B cell (primary cell): ENCODE results near the gene TSPAN5. TPM values are rescaled to one million over a fixed set of nuclear protein-coding genes. Genes with fewer than 3 reads are reported as not detected.

Experiments
- ATAC-seq: fragments of 200-7000 bp; cut with Tn5 transposase; one replicate; pipeline ENCODE4 v1.10.0; 2021; ENCODE audit warnings: low read depth, mild to moderate bottlenecking, moderate number of reproducible peaks, moderate library complexity
- CTCF ChIA-PET: fragments of 350-600 bp; sonication (Branson Sonifier 250); formaldehyde crosslinking; loops from one replicate; lab custom pipeline; 2021; ENCODE audit warnings: antibody characterized with exemption, inconsistent platforms; lab: Charles Lee
- POLR2A ChIA-PET: fragments of 350-600 bp; sonication (Branson Sonifier 250); formaldehyde crosslinking; loops from one replicate; lab custom pipeline; 2021; ENCODE audit warnings: antibody characterized with exemption; lab: Charles Lee
- DNase-seq: peaks from one replicate; pipeline ENCODE4 v3.0.0; 2013
- H2AFZ ChIP-seq: 2 replicates; pipeline ENCODE4 v1.6.1; 2012; ENCODE audit warnings: mild to moderate bottlenecking, low read depth, low read length; ENCODE audit not compliant: insufficient read depth, poor library complexity, severe bottlenecking
- H3K27ac ChIP-seq, 2 donors: 1 replicate in 1 of 2; 2 replicates in 1 of 2; pipeline ENCODE4 v1.5.1; 2012 to 2013; ENCODE audit warnings: low read length in 2 of 2, mild to moderate bottlenecking in 2 of 2, moderate library complexity in 1 of 2
- H3K27me3 ChIP-seq, 4 experiments: fragments of 200-600 bp in 1 of 4; sonication (generic) in 1 of 4; replicated peaks in 1 of 4; 1 replicate in 2 of 4; 2 replicates in 2 of 4; pipeline versions ENCODE4 v1.6.1 to v1.7.0; 2013 to 2016; ENCODE audit warnings: low read length in 3 of 4, mild to moderate bottlenecking in 2 of 4, mixed read lengths in 1 of 4, moderate library complexity in 1 of 4; ENCODE audit not compliant: insufficient read depth in 4 of 4, control insufficient read depth in 3 of 4; ENCODE audit errors: control extremely low read depth in 1 of 4
- H3K36me3 ChIP-seq, 2 experiments: replicated peaks in 1 of 2; 1 replicate in 1 of 2; 2 replicates in 1 of 2; pipeline versions ENCODE4 v1.6.1 to v1.7.1; 2013; ENCODE audit warnings: low read length in 1 of 2; ENCODE audit not compliant: insufficient read depth in 2 of 2, control insufficient read depth in 1 of 2; ENCODE audit errors: control extremely low read depth in 1 of 2, extremely low read depth in 1 of 2
- H3K4me1 ChIP-seq, 2 donors: fragments of 200-600 bp in 1 of 2; sonication (generic) in 1 of 2; 1 replicate in 1 of 2; 2 replicates in 1 of 2; pipeline versions ENCODE4 v1.5.1 to v1.6.1; 2013 to 2017; ENCODE audit warnings: low read length in 2 of 2; ENCODE audit not compliant: control insufficient read depth in 2 of 2, insufficient read depth in 2 of 2
- H3K4me2 ChIP-seq: replicated peaks from 2 replicates; pipeline ENCODE3; 2012; ENCODE audit warnings: mild to moderate bottlenecking, low read depth, low read length; ENCODE audit not compliant: poor library complexity, severe bottlenecking
- H3K4me3 ChIP-seq, 5 experiments: fragments of 200-600 bp in 1 of 5; sonication (generic) in 1 of 5; 1 replicate in 3 of 5; 2 replicates in 2 of 5; pipeline versions ENCODE4 v1.5.1 to v1.7.0; 2011 to 2016; ENCODE audit warnings: low read length in 4 of 5, mild to moderate bottlenecking in 4 of 5, low read depth in 2 of 5, control low read depth in 1 of 5, moderate library complexity in 1 of 5; ENCODE audit not compliant: insufficient read depth in 1 of 5; ENCODE audit errors: control extremely low read depth in 1 of 5, extremely low read depth in 1 of 5
- H3K79me2 ChIP-seq: fragments of 200-600 bp; sonication (generic); one replicate; pipeline ENCODE4 v1.6.0; 2016; ENCODE audit warnings: low read length; ENCODE audit not compliant: control insufficient read depth, insufficient read depth
- H3K9ac ChIP-seq: fragments of 200-600 bp; sonication (generic); 2 replicates; pipeline ENCODE4 v1.6.1; 2017; ENCODE audit warnings: mild to moderate bottlenecking, low read length, moderate library complexity
- H3K9me3 ChIP-seq, 3 donors: one replicate each; pipeline versions ENCODE4 v1.6.1 to v1.7.1; 2013; ENCODE audit warnings: low read length in 2 of 3; ENCODE audit not compliant: control insufficient read depth in 2 of 3, insufficient read depth in 1 of 3; ENCODE audit errors: control extremely low read depth in 1 of 3
- H4K20me1 ChIP-seq: 2 replicates; pipeline ENCODE4 v1.6.0; 2012; ENCODE audit warnings: mild to moderate bottlenecking, low read length; ENCODE audit not compliant: insufficient read depth, control insufficient read depth, poor library complexity, severe bottlenecking
- H3K27ac Mint-ChIP-seq: one replicate; pipeline ENCODE4 v1.8.0; 2021; ENCODE audit warnings: mixed read lengths
- H3K27me3 Mint-ChIP-seq: one replicate; pipeline ENCODE4 v1.8.0; 2021; ENCODE audit warnings: mixed read lengths
- H3K4me1 Mint-ChIP-seq: one replicate; pipeline ENCODE4 v1.8.0; 2021; ENCODE audit warnings: mixed read lengths
- H3K4me3 Mint-ChIP-seq: one replicate; pipeline ENCODE4 v1.8.0; 2021; ENCODE audit warnings: mixed read lengths
- H3K9me3 Mint-ChIP-seq: one replicate; pipeline ENCODE4 v1.8.0; 2022; ENCODE audit warnings: mixed read lengths; ENCODE audit not compliant: insufficient read depth
- EZH2 ChIP-seq: IDR thresholded peaks from 2 replicates; pipeline ENCODE4 v1.6.1; 2012; ENCODE audit warnings: borderline replicate concordance, low read depth, mild to moderate bottlenecking, moderate library complexity, low read length; ENCODE audit not compliant: insufficient read depth, poor library complexity, severe bottlenecking
- WGBS: methylation state at CpG from one replicate; pipeline ENCODE4 v1.1.5; 2013; ENCODE audit warnings: missing lambda C conversion rate; ENCODE audit not compliant: insufficient coverage; 5-methylcytosine and 5-hydroxymethylcytosine counted together
- intact Hi-C: fragments of 100-400 bp; cut with micrococcal nuclease; formaldehyde crosslinking; loops from one replicate; pipeline ENCODE4 v1.10.0; 2022
- polyA plus RNA-seq: library from polyadenylated mRNA; depleted of rRNA; stranded (reverse); fragments of >200 nt; gene quantifications from 2 replicates; pipeline ENCODE4 v1.2.3, GENCODE V29; 2012
- total RNA-seq, 2 donors: library from RNA; stranded (reverse); fragments of 120-200 nt in 1 of 2; gene quantifications; 1 replicate in 1 of 2; 2 replicates in 1 of 2; pipeline versions ENCODE4 v1.2.3 to v1.2.4, GENCODE V29; 2013 to 2022
- TF ChIP-seq, protein P1 (sequence below): fragments of 200-600 bp; IDR thresholded peaks from one replicate; pipeline ENCODE4 v1.8.0; 2022; ENCODE audit warnings: antibody characterized with exemption, mild to moderate bottlenecking

TSPAN5 gene
- total and polyA plus RNA-seq, 2 donors (not counting 1 experiment from before 2014, with no cell fraction given) = 2.6 to 5.3 TPM

DNA sequence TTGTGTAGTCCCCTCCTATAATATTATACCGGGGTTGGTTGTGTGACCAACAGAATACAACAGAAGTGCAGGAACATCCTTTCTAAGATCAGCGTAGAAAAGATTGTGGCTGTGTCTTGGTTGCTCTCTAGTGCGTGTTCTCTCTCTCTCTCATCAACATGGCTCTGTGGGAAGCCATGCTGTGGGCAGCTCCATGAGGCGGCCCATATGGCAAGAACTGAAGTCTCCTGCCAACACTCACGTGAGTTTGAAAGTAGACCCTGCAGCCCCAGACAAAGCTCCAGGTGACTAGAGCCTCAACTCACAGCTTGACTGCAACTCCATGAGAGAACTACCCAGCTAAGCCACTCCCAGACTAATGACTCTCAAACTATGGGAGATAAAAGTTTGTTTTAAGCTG is 118.7 kb downstream of the TSPAN5 start:
- Histone ChIP-seq H3K27me3 (no peaks in the 10 kb centered on the region), H2AFZ (no peak overlapping the region), H4K20me1 (no peaks in the 10 kb centered on the region), H3K4me1 (no peaks in the 10 kb centered on the region), H3K36me3 (no peaks in the 10 kb centered on the region), H3K4me3 (no peak overlapping the region), H3K79me2 (no peaks in the 10 kb centered on the region), H3K9ac (no peak overlapping the region), H3K27ac (no peak overlapping the region), H3K4me2 (no peak overlapping the region), H3K9me3 (peaks cover 0 to 12% (median 0%) of the 10 kb centered on the region in 3 donors)
- Mint-ChIP-seq H3K4me3 (no peak overlapping the region), H3K27me3 (no peaks in the 10 kb centered on the region), H3K4me1 (peaks cover 1% of the 10 kb centered on the region), H3K9me3 (no peaks in the 10 kb centered on the region), H3K27ac (no peak overlapping the region)
- intact Hi-C loops = no loop called here
- ChIA-PET POLR2A (no interaction called here), CTCF (no interaction called here)
- TF ChIP-seq, protein P1, sequence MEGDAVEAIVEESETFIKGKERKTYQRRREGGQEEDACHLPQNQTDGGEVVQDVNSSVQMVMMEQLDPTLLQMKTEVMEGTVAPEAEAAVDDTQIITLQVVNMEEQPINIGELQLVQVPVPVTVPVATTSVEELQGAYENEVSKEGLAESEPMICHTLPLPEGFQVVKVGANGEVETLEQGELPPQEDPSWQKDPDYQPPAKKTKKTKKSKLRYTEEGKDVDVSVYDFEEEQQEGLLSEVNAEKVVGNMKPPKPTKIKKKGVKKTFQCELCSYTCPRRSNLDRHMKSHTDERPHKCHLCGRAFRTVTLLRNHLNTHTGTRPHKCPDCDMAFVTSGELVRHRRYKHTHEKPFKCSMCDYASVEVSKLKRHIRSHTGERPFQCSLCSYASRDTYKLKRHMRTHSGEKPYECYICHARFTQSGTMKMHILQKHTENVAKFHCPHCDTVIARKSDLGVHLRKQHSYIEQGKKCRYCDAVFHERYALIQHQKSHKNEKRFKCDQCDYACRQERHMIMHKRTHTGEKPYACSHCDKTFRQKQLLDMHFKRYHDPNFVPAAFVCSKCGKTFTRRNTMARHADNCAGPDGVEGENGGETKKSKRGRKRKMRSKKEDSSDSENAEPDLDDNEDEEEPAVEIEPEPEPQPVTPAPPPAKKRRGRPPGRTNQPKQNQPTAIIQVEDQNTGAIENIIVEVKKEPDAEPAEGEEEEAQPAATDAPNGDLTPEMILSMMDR = no peak
- TF ChIP-seq EZH2 = no peak
- no peak for ATAC-seq
- WGBS = 100% methylated on average over 4 of the region's 5 CpGs
- no peak for DNase-seq

DNA sequence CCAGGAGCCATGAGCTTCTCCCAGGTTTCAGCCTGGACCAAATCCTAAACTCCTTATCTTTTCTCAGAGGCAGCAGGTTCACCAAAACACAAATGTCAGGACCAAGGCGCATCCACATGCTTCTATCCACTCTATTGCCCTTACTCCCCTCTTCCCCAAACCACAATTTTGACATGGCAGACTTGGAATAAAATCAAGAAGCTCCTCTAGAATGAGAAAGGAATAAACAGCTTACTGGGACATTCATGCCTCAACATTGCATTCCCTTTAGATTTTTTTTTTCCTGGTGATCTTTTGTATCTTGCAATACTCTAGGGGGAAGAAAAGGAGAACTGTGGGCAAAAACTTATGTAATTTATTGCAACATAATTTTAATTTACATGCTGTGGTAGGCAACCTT is 119.1 kb downstream of the TSPAN5 start:
- Histone ChIP-seq H3K9ac (no peak overlapping the region), H3K27ac (no peak overlapping the region), H3K27me3 (no peaks in the 10 kb centered on the region), H3K4me1 (no peaks in the 10 kb centered on the region), H3K4me2 (no peak overlapping the region), H3K4me3 (no peak overlapping the region), H4K20me1 (no peaks in the 10 kb centered on the region), H3K79me2 (no peaks in the 10 kb centered on the region), H3K9me3 (peaks cover 0 to 12% (median 0%) of the 10 kb centered on the region in 3 donors), H3K36me3 (no peaks in the 10 kb centered on the region), H2AFZ (no peak overlapping the region)
- Mint-ChIP-seq H3K4me1 (peaks cover 1% of the 10 kb centered on the region), H3K27ac (no peak overlapping the region), H3K4me3 (no peak overlapping the region), H3K9me3 (no peaks in the 10 kb centered on the region), H3K27me3 (no peaks in the 10 kb centered on the region)
- ChIA-PET CTCF (no interaction called here), POLR2A (no interaction called here)
- DNase-seq (no peak), ATAC-seq (no peak)
- 80% methylated on average over 1 of the region's 1 CpG for WGBS
- intact Hi-C loops = no loop called here
- no peak for TF ChIP-seq EZH2
- TF ChIP-seq, protein P1 = no peak
